ENCODE results near the gene CLDND1.

GRCh38 chr3:98553753-98554152 lies 31.1 kb upstream of the CLDND1 start:
- no peak for TF ChIP-seq EZH2phosphoT487 (IDR thresholded peaks at IDR 0.05; ENCODE audit: insufficient read depth, low read depth)
- TF ChIP-seq EZH2 (IDR thresholded peaks at IDR 0.05; ENCODE audit: insufficient read depth, poor library complexity, severe bottlenecking): no peak

Data from GM23248 (cell line).